Spleen (tissue), 7 donors: ENCODE data around the gene PRAMEF13.
"Not testable (repeated sequence)": the region's sequence is repeated elsewhere in the genome, so short reads cannot be mapped to it uniquely, and the experiment has no call there.

Experiments used
- CTCF ChIP-seq, 11 experiments: fragments of 200-600 bp in 7 of 11; fragments of 450-650 bp in 4 of 11; sonication (generic) in 4 of 11; IDR thresholded peaks in 8 of 11; conservative IDR thresholded peaks in 3 of 11; 1 replicate in 7 of 11; 2 replicates in 4 of 11; pipeline versions ENCODE4 v1.4.0 to v1.8.0; 2016 to 2021; ENCODE audit warnings: antibody characterized with exemption in 11 of 11, inconsistent platforms in 4 of 11, mild to moderate bottlenecking in 1 of 11
- POLR2A ChIP-seq, 3 donors: fragments of 450-650 bp; IDR thresholded peaks; one replicate each; pipeline ENCODE4 v1.5.1; 2017; ENCODE audit warnings: antibody characterized with exemption in 3 of 3, mild to moderate bottlenecking in 1 of 3
- POLR2AphosphoS5 ChIP-seq, 3 donors: sonication (generic); formaldehyde crosslinking; IDR thresholded peaks; one replicate each; pipeline ENCODE4 v1.5.1; 2017; ENCODE audit warnings: antibody characterized with exemption in 3 of 3
- donor health status: DM: no; HTN: no; CAD: no; lungs with moderate emphysema.
- donor health status: DM: no; HTN: no; CAD: no.
- donor health status: DM: no; HTN: no; CAD: no.

- TF ChIP-seq CTCF (IDR thresholded peaks at IDR 0.05 in 8 of 11, conservative IDR thresholded peaks at IDR 0.05 in 3 of 11); POLR2AphosphoS5 (IDR thresholded peaks at IDR 0.05); POLR2A (IDR thresholded peaks at IDR 0.05): not testable (repeated sequence)
Measured at GRCh38 chr1:13222788-13223187, 21.6 kb upstream of the PRAMEF13 start.
